ENCODE results near the gene TMEM50B. TPM values are rescaled to one million over a fixed set of nuclear protein-coding genes. Genes with fewer than 3 reads are reported as not detected.

Gene TMEM50B
- total and polyA plus RNA-seq, 3 donors from 2014 or later, result 57.8 to 115 (median 70.6) TPM

DNA sequence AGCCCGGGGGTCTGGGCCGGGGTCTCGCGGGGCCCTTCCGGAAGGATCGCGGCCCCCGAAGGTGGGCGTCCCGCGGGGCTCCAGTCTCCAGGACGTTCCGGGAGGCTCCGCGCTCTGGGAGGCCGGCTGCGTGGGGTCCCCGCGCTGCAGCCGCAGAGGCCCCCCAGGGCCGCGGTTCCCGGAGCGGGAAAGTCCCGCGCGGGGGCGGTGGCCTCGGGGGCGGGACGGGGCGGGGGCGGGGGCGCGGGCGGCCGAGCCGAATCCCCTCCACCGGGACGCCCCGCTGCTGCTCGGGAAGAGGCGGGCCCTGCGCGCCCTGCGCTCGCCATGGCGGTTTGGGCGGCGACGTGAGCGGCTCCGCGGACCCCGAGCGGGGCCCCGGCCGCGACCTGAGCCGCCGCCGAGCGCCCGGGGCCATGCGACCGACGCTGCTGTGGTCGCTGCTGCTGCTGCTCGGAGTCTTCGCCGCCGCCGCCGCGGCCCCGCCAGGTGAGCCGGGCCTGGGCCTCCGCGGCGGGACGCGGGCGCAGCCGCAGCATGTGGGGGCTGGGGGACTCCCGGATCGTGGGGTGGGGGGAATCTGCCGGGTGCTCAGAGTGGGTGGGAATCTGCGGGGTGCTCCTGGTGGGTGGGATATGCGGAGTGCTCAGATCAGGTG, 76.5 kb downstream of the TMEM50B start, which contains the start of gene IFNGR2:
IFNGR2 (plus strand) TSS at position 286 of the 658 bp plus-strand sequence; CDS start at position 417, 131 bp downstream.
- H3K9me3 ChIP-seq, result no peaks in the 10 kb centered on the region
- DNase-seq, result peak; percentile 43
- TF ChIP-seq, protein P1, sequence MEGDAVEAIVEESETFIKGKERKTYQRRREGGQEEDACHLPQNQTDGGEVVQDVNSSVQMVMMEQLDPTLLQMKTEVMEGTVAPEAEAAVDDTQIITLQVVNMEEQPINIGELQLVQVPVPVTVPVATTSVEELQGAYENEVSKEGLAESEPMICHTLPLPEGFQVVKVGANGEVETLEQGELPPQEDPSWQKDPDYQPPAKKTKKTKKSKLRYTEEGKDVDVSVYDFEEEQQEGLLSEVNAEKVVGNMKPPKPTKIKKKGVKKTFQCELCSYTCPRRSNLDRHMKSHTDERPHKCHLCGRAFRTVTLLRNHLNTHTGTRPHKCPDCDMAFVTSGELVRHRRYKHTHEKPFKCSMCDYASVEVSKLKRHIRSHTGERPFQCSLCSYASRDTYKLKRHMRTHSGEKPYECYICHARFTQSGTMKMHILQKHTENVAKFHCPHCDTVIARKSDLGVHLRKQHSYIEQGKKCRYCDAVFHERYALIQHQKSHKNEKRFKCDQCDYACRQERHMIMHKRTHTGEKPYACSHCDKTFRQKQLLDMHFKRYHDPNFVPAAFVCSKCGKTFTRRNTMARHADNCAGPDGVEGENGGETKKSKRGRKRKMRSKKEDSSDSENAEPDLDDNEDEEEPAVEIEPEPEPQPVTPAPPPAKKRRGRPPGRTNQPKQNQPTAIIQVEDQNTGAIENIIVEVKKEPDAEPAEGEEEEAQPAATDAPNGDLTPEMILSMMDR (IDR thresholded peaks at IDR 0.05), result no peak
- TF ChIP-seq POLR2A (IDR thresholded peaks at IDR 0.05), result no peak
- intact Hi-C loops (cut with DNase I; ENCODE audit: low total_unique reads), result no loop called here
- H3K4me3 ChIP-seq, result peak within 1 kb of the TSS; percentile 80 to 96
- no peaks in the 10 kb centered on the region for H3K27me3 ChIP-seq
- peak within 1 kb of the TSS; percentile 95 to 98 for H3K27ac ChIP-seq
- peaks cover 16% of the 10 kb centered on the region for H3K4me1 ChIP-seq
- H3K36me3 ChIP-seq (ENCODE audit: low read depth, missing control alignments), result no peaks in the 10 kb centered on the region
- 0% methylated on average over 4 to 49 of the region's 89 CpGs for whole genome bisulfite sequencing, 2 donors

DNA sequence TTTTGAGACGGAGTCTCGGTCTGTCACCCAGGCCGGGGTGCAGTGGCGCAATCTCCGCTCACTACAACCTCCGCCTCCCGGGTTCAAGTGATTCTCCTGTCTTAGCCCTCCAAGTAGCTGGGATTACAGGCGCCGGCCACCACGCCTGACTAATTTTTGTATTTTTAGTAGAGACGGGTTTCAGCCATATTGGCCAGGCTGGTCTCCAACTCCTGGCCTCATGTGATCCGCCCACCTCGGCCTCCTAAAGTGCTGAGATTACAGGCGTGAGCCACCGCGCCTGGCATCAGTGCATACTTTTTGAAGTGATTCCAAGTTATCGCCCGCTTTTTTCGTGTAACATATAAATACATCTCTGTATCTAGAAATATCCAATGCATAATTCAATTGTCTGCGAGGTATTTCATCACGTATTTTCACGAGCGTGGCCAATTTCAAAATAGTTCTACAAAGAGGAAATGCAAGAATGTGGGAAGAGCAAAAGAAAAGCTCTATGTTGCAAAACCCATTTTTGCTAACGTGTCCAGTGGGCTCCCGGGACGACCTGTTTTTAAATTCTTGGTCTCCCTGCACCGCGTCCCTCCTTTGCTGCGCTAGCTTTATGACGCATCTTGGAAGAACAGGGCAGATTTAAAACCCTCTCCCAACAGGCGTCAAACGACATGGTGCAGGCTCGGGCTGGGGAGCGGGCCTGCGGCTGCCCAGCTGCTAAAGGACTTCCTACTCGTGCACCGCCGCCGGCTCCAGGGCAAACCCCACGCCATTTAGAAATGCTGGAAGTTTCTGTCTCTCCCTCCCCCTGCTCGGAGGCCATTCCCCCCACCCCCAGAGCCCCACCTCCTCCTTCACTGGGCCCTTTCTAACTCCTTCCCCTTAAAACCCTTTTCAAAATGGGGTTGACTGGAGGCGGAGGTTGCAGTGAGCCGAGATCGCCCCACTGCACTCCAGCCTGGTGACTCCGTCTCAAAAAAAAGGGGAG, 77.5 kb downstream of the TMEM50B start:
- Histone ChIP-seq H3K27ac (peak overlapping the region; percentile 93 to 95), H3K9me3 (no peaks in the 10 kb centered on the region), H3K27me3 (no peaks in the 10 kb centered on the region), H3K4me3 (peak overlapping the region; percentile 71 to 80), H3K4me1 (peaks cover 16% of the 10 kb centered on the region), H3K36me3 (ENCODE audit: low read depth, missing control alignments) (no peaks in the 10 kb centered on the region)
- peak; percentile 75 for DNase-seq
- intact Hi-C loops (cut with DNase I; ENCODE audit: low total_unique reads), result no loop called here
- TF ChIP-seq, protein P1 (IDR thresholded peaks at IDR 0.05), result no peak
- no peak for TF ChIP-seq POLR2A (IDR thresholded peaks at IDR 0.05)
- WGBS, 2 donors, result 35 to 36% methylated on average over 43 to 45 of the region's 45 CpGs

DNA sequence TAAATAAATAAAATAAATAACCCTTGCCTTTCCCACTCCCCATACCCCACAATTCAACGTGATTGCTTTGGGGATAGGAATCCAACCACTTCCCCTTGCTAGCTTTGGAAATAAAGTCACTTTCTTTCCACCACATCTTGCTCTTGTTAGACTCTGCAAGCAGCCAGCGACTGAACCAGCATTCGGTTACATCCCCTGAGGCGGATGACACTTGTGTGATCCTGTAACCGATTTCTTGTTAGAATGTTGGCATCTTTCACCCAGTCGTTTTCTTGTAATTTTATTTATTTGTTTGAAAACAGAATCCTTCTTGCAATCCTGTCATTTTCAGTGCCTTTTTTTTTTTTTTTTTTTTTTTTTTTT, 78.2 kb downstream of the TMEM50B start:
- Histone ChIP-seq H3K27me3 (no peaks in the 10 kb centered on the region), H3K9me3 (no peaks in the 10 kb centered on the region), H3K36me3 (ENCODE audit: low read depth, missing control alignments) (no peaks in the 10 kb centered on the region), H3K4me1 (peaks cover 16% of the 10 kb centered on the region), H3K4me3 (no peak overlapping the region), H3K27ac (no peak overlapping the region)
- no peak for DNase-seq
- TF ChIP-seq, protein P1 (IDR thresholded peaks at IDR 0.05), result no peak
- no peak for TF ChIP-seq POLR2A (IDR thresholded peaks at IDR 0.05)
- intact Hi-C loops (cut with DNase I; ENCODE audit: low total_unique reads), result no loop called here
- WGBS, 2 donors, result 65 to 68% methylated on average over 6 of the region's 6 CpGs

Other genes with a start within 250 kb of the TMEM50B start
- gene IL10RB, start 213.6 kb downstream of the TMEM50B start, total RNA-seq, result 10 to 100 TPM; 14.3 to 19.3 TPM
- gene IL10RB, start 213.6 kb downstream of the TMEM50B start, polyA plus RNA-seq (ENCODE audit: insufficient read depth, low read depth, low replicate concordance), result 14.4 TPM
- gene IFNAR1, start 155.0 kb downstream of the TMEM50B start, total RNA-seq, result 10 to 100 TPM; 22.8 to 25.0 TPM
- gene IFNAR1, start 155.0 kb downstream of the TMEM50B start, polyA plus RNA-seq (ENCODE audit: insufficient read depth, low read depth, low replicate concordance), result 22.1 TPM
- 100 to 1,000 TPM in 1 of 2 donors, 10 to 100 TPM in 1; 87.6 to 108 TPM for gene IFNGR2, start 76.6 kb downstream of the TMEM50B start, total RNA-seq
- 91.9 TPM for gene IFNGR2, start 76.6 kb downstream of the TMEM50B start, polyA plus RNA-seq (ENCODE audit: insufficient read depth, low read depth, low replicate concordance)
- 1 to 10 TPM; 7.3 to 9.3 TPM for gene DNAJC28, start 11.7 kb upstream of the TMEM50B start, total RNA-seq
- 9.3 TPM for gene DNAJC28, start 11.7 kb upstream of the TMEM50B start, polyA plus RNA-seq (ENCODE audit: insufficient read depth, low read depth, low replicate concordance)
- gene GART, start 62.1 kb upstream of the TMEM50B start, total RNA-seq, result 100 to 1,000 TPM; 143 TPM
- 85.8 TPM for gene GART, start 62.1 kb upstream of the TMEM50B start, polyA plus RNA-seq (ENCODE audit: insufficient read depth, low read depth, low replicate concordance)
- gene SON, start 63.1 kb upstream of the TMEM50B start, total RNA-seq, result 100 to 1,000 TPM; 310 to 377 TPM
- gene SON, start 63.1 kb upstream of the TMEM50B start, polyA plus RNA-seq (ENCODE audit: insufficient read depth, low read depth, low replicate concordance), result 186 TPM
- gene DONSON, start 108.7 kb upstream of the TMEM50B start, total RNA-seq, result 10 to 100 TPM; 34.4 to 66.1 TPM
- gene DONSON, start 108.7 kb upstream of the TMEM50B start, polyA plus RNA-seq (ENCODE audit: insufficient read depth, low read depth, low replicate concordance), result 46.9 TPM
- 10 to 100 TPM; 40.6 to 73.2 TPM for gene CRYZL1, start 161.8 kb upstream of the TMEM50B start, total RNA-seq
- 75.7 TPM for gene CRYZL1, start 161.8 kb upstream of the TMEM50B start, polyA plus RNA-seq (ENCODE audit: insufficient read depth, low read depth, low replicate concordance)
- 10 to 100 TPM; 48.4 to 56.6 TPM for gene ITSN1, start 162.5 kb upstream of the TMEM50B start, total RNA-seq
- 20.0 TPM for gene ITSN1, start 162.5 kb upstream of the TMEM50B start, polyA plus RNA-seq (ENCODE audit: insufficient read depth, low read depth, low replicate concordance)

All from testis (tissue), 3 donors.